GM13976 (cell line): ENCODE measurements around the gene DLK1.

ENCODE experiments used
- DNase-seq: peaks from one replicate; pipeline ENCODE4 v3.0.0; 2012; ENCODE audit warnings: low spot score
- CTCF ChIP-seq: IDR thresholded peaks from 2 replicates; pipeline ENCODE4 v1.5.1; 2012; ENCODE audit warnings: borderline replicate concordance, mild to moderate bottlenecking; ENCODE audit not compliant: insufficient read depth; ENCODE audit errors: extremely low read depth, missing control alignments, control extremely low read depth
- in situ Hi-C: fragments of 300-500 bp; cut with MboI; formaldehyde crosslinking; loops from one replicate; pipeline ENCODE4 v1.12.0; 2022; ENCODE audit warnings: low sequenced_read_pairs, mixed read lengths, inconsistent platforms; ENCODE audit not compliant: unreplicated experiment

The DLK1 gene

GRCh38 chr14:100740196-100740825 is 13.6 kb downstream of the DLK1 start:
- DNase-seq = no peak
- no peak for TF ChIP-seq CTCF
- in situ Hi-C loops = no loop called here

- TF ChIP-seq CTCF = no peak
- in situ Hi-C loops = no loop called here
- no peak for DNase-seq
These were observed 14.2 kb downstream of the DLK1 start for GRCh38 chr14:100740929-100741328.

GRCh38 chr14:100741966-100742365 is 15.3 kb downstream of the DLK1 start:
- in situ Hi-C loops = no loop called here
- DNase-seq = no peak
- no peak for TF ChIP-seq CTCF

- in situ Hi-C loops = no loop called here
- no peak for TF ChIP-seq CTCF
- no peak for DNase-seq
These were observed 19.6 kb downstream of the DLK1 start for GRCh38 chr14:100746326-100746725.

- in situ Hi-C loops = no loop called here
- no peak for TF ChIP-seq CTCF
- no peak for DNase-seq
These were observed 20.4 kb downstream of the DLK1 start for GRCh38 chr14:100747021-100747586.

- no peak for DNase-seq
These were observed 21.0 kb downstream of the DLK1 start for GRCh38 chr14:100747736-100748135.

More at GRCh38 chr14:100747736-100748135, 21.0 kb downstream of the DLK1 start:
- in situ Hi-C loops = no loop called here
- no peak for TF ChIP-seq CTCF
